KMS-11 (cell line): ENCODE data around the gene UBXN2A.

Experiments used
- H2AFZ ChIP-seq: fragments of 200-600 bp; sonication (generic); 2 replicates; pipeline ENCODE4 v1.6.1; 2016; ENCODE audit warnings: antibody characterized with exemption, mixed run types, low read depth
- H3K27ac ChIP-seq: fragments of 200-600 bp; sonication (generic); 2 replicates; pipeline ENCODE4 v1.6.1; 2016; ENCODE audit warnings: mild to moderate bottlenecking, mixed run types
- H3K27me3 ChIP-seq: fragments of 200-600 bp; sonication (generic); 2 replicates; pipeline ENCODE4 v1.6.1; 2017; ENCODE audit warnings: mild to moderate bottlenecking, low read depth, mixed run types, moderate library complexity; ENCODE audit not compliant: insufficient read depth
- H3K36me3 ChIP-seq: fragments of 200-600 bp; sonication (generic); 2 replicates; pipeline ENCODE4 v1.6.1; 2017; ENCODE audit warnings: mild to moderate bottlenecking, mixed run types; ENCODE audit not compliant: insufficient read depth
- H3K4me1 ChIP-seq: fragments of 200-600 bp; sonication (generic); 2 replicates; pipeline ENCODE4 v1.6.1; 2016; ENCODE audit warnings: mild to moderate bottlenecking, low read depth, mixed run types; ENCODE audit not compliant: poor library complexity, severe bottlenecking
- H3K4me2 ChIP-seq: fragments of 200-600 bp; sonication (generic); 2 replicates; pipeline ENCODE4 v1.7.0; 2016; ENCODE audit warnings: mild to moderate bottlenecking, mixed run types
- H3K4me3 ChIP-seq: fragments of 200-600 bp; sonication (generic); IDR thresholded peaks from 2 replicates; pipeline ENCODE4 v1.6.1; 2017; ENCODE audit warnings: low read depth, low read length, mixed read lengths; ENCODE audit not compliant: insufficient read depth
- H3K79me2 ChIP-seq: fragments of 200-600 bp; sonication (generic); 2 replicates; pipeline ENCODE4 v1.6.1; 2016; ENCODE audit warnings: low read depth, mixed run types; ENCODE audit not compliant: insufficient read depth
- H3K9ac ChIP-seq: fragments of 200-600 bp; sonication (generic); 2 replicates; pipeline ENCODE4 v1.6.1; 2016; ENCODE audit warnings: mild to moderate bottlenecking, mixed run types
- H4K20me1 ChIP-seq: fragments of 200-600 bp; sonication (generic); 2 replicates; pipeline ENCODE4 v1.6.1; 2016; ENCODE audit warnings: mild to moderate bottlenecking, mixed run types; ENCODE audit not compliant: insufficient read depth
- TF ChIP-seq, protein P1 (sequence below): fragments of 200-600 bp; sonication (generic); conservative IDR thresholded peaks from 2 replicates; pipeline ENCODE4 v1.6.1; 2017; ENCODE audit warnings: low read depth, mild to moderate bottlenecking, antibody characterized with exemption, low read length, moderate library complexity, mixed read lengths

UBXN2A gene

DNA sequence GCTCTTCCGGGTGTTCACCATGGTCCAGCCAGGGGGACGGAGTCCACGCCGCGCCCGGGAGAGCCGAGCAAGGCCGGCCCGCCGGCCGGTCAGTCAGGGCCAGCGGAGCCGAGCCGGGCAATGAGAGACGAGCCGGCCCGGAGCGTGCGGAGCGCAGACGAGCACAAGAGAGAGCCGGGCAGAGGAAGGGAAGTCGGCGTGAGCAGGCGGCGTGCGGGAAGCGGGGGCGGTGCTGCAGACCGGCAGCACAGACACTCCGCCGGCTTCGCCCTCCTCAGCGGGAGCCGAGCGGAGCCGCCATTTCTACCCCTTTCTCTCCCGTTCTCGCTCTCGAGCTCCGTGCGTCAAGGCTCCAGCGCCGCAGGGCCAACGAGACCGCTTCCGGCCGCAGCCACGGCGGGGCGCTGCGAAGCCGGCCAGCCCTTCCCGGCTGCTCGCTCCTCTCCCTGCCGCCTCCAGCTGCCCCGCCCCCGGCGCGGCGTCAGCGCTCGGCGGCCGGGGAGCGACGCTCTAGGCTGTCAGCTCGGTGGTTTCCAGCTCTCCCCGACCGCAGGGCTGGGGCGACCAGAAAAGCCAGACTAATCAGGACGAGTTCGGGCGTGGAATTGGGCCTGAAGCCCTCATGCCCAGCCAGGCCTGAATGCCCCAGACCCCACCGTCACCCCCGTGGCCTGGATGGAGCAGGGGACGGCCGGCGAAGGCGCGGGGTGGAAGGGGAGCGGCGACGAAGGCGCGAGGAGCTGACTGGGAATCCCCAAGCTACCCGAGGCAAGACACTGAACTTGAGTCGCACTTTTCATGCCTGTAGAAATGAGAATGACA is 13.3 kb upstream of the UBXN2A start, which contains the start of gene ATAD2B:
ATAD2B (minus strand) TSS at position 374 of the 822 bp plus-strand sequence; CDS start at position 21, 353 bp downstream.
- Histone ChIP-seq H4K20me1 (no peaks in the 10 kb centered on the region), H3K27me3 (no peaks in the 10 kb centered on the region), H3K4me2 (peak within 1 kb of the TSS; percentile 83), H3K36me3 (no peaks in the 10 kb centered on the region), H3K4me3 (peak within 1 kb of the TSS; percentile 40), H3K4me1 (peaks cover 31% of the 10 kb centered on the region), H2AFZ (peak within 1 kb of the TSS; percentile 95), H3K27ac (peak within 1 kb of the TSS; percentile 100), H3K9ac (peak within 1 kb of the TSS; percentile 99), H3K79me2 (peaks cover 5% of the 10 kb centered on the region; the same call in 1 of the 2 replicates)
- TF ChIP-seq, protein P1, sequence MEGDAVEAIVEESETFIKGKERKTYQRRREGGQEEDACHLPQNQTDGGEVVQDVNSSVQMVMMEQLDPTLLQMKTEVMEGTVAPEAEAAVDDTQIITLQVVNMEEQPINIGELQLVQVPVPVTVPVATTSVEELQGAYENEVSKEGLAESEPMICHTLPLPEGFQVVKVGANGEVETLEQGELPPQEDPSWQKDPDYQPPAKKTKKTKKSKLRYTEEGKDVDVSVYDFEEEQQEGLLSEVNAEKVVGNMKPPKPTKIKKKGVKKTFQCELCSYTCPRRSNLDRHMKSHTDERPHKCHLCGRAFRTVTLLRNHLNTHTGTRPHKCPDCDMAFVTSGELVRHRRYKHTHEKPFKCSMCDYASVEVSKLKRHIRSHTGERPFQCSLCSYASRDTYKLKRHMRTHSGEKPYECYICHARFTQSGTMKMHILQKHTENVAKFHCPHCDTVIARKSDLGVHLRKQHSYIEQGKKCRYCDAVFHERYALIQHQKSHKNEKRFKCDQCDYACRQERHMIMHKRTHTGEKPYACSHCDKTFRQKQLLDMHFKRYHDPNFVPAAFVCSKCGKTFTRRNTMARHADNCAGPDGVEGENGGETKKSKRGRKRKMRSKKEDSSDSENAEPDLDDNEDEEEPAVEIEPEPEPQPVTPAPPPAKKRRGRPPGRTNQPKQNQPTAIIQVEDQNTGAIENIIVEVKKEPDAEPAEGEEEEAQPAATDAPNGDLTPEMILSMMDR: peak; percentile 61

DNA sequence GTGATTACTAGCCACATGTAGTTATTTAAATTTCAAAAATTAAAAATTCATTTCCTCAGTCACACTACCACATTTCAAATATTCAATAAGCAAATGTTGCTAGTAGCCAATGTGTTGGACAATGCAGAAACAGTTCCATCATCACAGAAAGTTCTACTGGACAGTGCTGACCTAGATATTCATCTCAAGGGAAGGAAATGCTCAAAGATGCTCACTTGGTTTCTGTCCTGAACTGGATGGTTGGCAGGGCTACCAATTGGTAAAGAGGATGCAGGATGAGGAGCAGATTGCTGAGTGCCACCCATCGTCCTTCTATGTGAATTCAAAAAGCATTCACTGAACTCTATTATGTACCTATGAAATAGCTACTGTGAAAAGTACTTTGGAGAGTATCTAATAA is 6.0 kb upstream of the UBXN2A start:
- Histone ChIP-seq H2AFZ (no peak overlapping the region), H3K27me3 (no peaks in the 10 kb centered on the region)
- TF ChIP-seq, protein P1: no peak

DNA sequence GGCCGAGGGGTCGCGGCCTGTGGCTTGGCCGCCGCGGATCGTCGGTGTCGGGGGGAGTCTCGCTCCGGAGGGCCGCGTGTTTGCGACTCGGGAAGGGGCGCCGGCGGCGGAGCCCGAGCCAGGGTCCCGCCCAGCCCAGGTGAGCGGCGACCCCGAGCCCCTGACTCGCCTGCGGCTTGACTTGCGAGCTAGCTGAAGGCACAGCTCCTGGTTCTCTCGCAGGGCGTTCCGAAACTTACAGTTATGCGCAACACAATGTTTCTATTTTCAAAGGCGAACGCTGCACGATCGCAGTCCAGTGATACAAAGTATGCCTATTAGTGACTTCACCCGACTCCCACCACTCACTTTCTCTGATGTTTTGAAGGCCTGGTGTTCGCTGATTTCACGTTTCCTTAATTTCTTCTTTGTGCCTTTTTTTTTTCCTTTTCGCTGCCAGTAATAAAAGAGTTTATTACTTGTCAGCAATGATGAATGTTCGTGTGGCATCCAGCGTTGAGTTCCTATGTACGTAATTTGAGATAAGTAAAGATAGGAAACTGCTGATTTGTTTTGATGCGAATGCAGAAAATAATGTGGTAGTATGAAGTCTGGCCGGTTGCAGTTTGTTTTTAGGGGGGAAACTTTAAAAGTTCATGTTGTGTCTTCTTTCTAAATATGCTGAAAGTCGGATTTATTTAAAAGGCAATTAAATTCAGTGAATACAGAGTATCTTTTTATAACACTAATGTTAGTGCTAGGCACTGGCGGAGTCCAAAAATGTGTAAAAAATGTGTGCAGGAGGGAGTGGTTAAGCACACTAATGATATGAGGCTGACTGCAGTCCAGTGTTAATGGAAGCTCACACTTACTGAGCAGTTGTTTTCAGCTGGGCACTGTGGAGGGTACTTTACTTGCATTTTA is 706 bp downstream of the UBXN2A start:
- TF ChIP-seq, protein P1: no peak
- Histone ChIP-seq H3K79me2 (peaks cover 41% of the 10 kb centered on the region), H3K4me2 (peak overlapping the region; percentile 87), H3K4me3 (peak overlapping the region; percentile 63), H3K9ac (peak overlapping the region; percentile 80), H4K20me1 (no peaks in the 10 kb centered on the region; the same call in 1 of the 2 replicates), H3K4me1 (peaks cover 13% of the 10 kb centered on the region), H3K27me3 (no peaks in the 10 kb centered on the region), H2AFZ (peak overlapping the region; percentile 95), H3K36me3 (no peaks in the 10 kb centered on the region), H3K27ac (peak overlapping the region; percentile 84)

More for the DNA sequence above, 6.0 kb upstream of the UBXN2A start:
- H3K4me3 ChIP-seq: no peak overlapping the region
- no peak overlapping the region for H3K9ac ChIP-seq
- H3K79me2 ChIP-seq: no peaks in the 10 kb centered on the region
- no peak overlapping the region for H3K27ac ChIP-seq
- H3K36me3 ChIP-seq: no peaks in the 10 kb centered on the region
- no peak overlapping the region for H3K4me2 ChIP-seq
- H3K4me1 ChIP-seq: peaks cover 5% of the 10 kb centered on the region
- no peaks in the 10 kb centered on the region for H4K20me1 ChIP-seq

DNA sequence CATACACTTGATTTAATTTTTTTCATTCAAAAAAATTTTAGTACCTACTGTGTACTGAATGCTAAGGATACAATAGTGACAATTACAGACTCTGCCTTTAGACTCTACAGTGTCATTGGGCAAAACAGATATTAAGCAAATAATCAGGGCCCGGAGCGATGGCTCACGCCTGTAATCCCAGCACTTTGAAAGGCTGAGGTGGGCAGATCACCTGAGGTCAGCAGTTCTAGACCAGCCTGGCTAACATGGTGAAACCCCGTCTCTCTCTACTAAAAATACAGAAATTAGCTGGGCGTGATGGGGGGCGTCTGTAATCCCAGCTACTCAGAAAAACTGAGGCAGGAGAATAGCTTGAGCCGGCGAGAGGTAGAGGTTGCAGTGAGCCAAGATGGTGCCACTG is 1.4 kb downstream of the UBXN2A start:
- Histone ChIP-seq H3K4me1 (peaks cover 13% of the 10 kb centered on the region), H4K20me1 (no peaks in the 10 kb centered on the region; the same call in 1 of the 2 replicates), H3K27ac (no peak overlapping the region), H3K79me2 (peaks cover 45% of the 10 kb centered on the region), H3K4me2 (peak overlapping the region; percentile 87), H3K4me3 (no peak overlapping the region), H2AFZ (no peak overlapping the region), H3K36me3 (no peaks in the 10 kb centered on the region), H3K27me3 (no peaks in the 10 kb centered on the region), H3K9ac (no peak overlapping the region)
- TF ChIP-seq, protein P1: no peak
